ENCODE data around the gene SULT1A1. TPM values are rescaled to one million over a fixed set of nuclear protein-coding genes. Genes with fewer than 3 reads are reported as not detected.

Gene SULT1A1
- total and polyA plus RNA-seq, 2 of the 8 experiments (the other 6 are each of a cell fraction or from before 2014, with no cell fraction given) = 2.1 to 4.0 TPM

Other genes with a start within 250 kb of the SULT1A1 start
- gene NPIPB6, start 246.5 kb downstream of the SULT1A1 start, total RNA-seq (2021; fragmentation: NEBNext Ultra II Directional; extraction: Animal tissue kit (Norgen Biotek cat#: 25700)) = 1.9 TPM in 2 replicates
- gene NPIPB6, start 246.5 kb downstream of the SULT1A1 start, polyA plus RNA-seq (2011; rRNA removed) = 0.69 and 0.83 TPM in 2 replicates
- not detected in 2 replicates for gene EIF3CL, start 206.2 kb downstream of the SULT1A1 start, total RNA-seq (2021; fragmentation: NEBNext Ultra II Directional; extraction: Animal tissue kit (Norgen Biotek cat#: 25700))
- 208 and 210 TPM in 2 replicates for gene EIF3CL, start 206.2 kb downstream of the SULT1A1 start, polyA plus RNA-seq (2011; rRNA removed)
- not detected in 2 replicates for gene NPIPB7, start 137.7 kb downstream of the SULT1A1 start, total RNA-seq (2021; fragmentation: NEBNext Ultra II Directional; extraction: Animal tissue kit (Norgen Biotek cat#: 25700))
- 0.51 and 0.58 TPM in 2 replicates for gene NPIPB7, start 137.7 kb downstream of the SULT1A1 start, polyA plus RNA-seq (2011; rRNA removed)
- gene CLN3, start 118.0 kb downstream of the SULT1A1 start, total RNA-seq (2021; fragmentation: NEBNext Ultra II Directional; extraction: Animal tissue kit (Norgen Biotek cat#: 25700)) = 22.9 and 24.3 TPM in 2 replicates
- 44.3 and 44.5 TPM in 2 replicates for gene CLN3, start 118.0 kb downstream of the SULT1A1 start, polyA plus RNA-seq (2011; rRNA removed)
- not detected in 2 replicates for gene APOBR, start 115.4 kb downstream of the SULT1A1 start, total RNA-seq (2021; fragmentation: NEBNext Ultra II Directional; extraction: Animal tissue kit (Norgen Biotek cat#: 25700))
- gene APOBR, start 115.4 kb downstream of the SULT1A1 start, polyA plus RNA-seq (2011; rRNA removed) = not detected in 2 replicates
- not detected in 2 replicates for gene IL27, start 103.2 kb downstream of the SULT1A1 start, total RNA-seq (2021; fragmentation: NEBNext Ultra II Directional; extraction: Animal tissue kit (Norgen Biotek cat#: 25700))
- gene IL27, start 103.2 kb downstream of the SULT1A1 start, polyA plus RNA-seq (2011; rRNA removed) = not detected in 2 replicates
- gene NUPR1, start 71.1 kb downstream of the SULT1A1 start, total RNA-seq (2021; fragmentation: NEBNext Ultra II Directional; extraction: Animal tissue kit (Norgen Biotek cat#: 25700)) = 0.20 TPM in 1 of 2 replicates, not detected in the other
- gene NUPR1, start 71.1 kb downstream of the SULT1A1 start, polyA plus RNA-seq (2011; rRNA removed) = 0.09 and 0.17 TPM in 2 replicates
- 22.7 and 23.2 TPM in 2 replicates for gene SGF29, start 56.1 kb downstream of the SULT1A1 start, total RNA-seq (2021; fragmentation: NEBNext Ultra II Directional; extraction: Animal tissue kit (Norgen Biotek cat#: 25700))
- gene SGF29, start 56.1 kb downstream of the SULT1A1 start, polyA plus RNA-seq (2011; rRNA removed) = 3.1 and 5.8 TPM in 2 replicates
- gene SULT1A2, start 13.0 kb downstream of the SULT1A1 start, total RNA-seq (2021; fragmentation: NEBNext Ultra II Directional; extraction: Animal tissue kit (Norgen Biotek cat#: 25700)) = 0.23 and 0.35 TPM in 2 replicates
- gene SULT1A2, start 13.0 kb downstream of the SULT1A1 start, polyA plus RNA-seq (2011; rRNA removed) = 0.29 and 0.44 TPM in 2 replicates
- not detected in 2 replicates for gene NPIPB8, start 28.0 kb upstream of the SULT1A1 start, total RNA-seq (2021; fragmentation: NEBNext Ultra II Directional; extraction: Animal tissue kit (Norgen Biotek cat#: 25700))
- gene NPIPB8, start 28.0 kb upstream of the SULT1A1 start, polyA plus RNA-seq (2011; rRNA removed) = 0.05 and 0.09 TPM in 2 replicates
- gene EIF3C, start 101.4 kb upstream of the SULT1A1 start, total RNA-seq (2021; fragmentation: NEBNext Ultra II Directional; extraction: Animal tissue kit (Norgen Biotek cat#: 25700)) = 1,250 and 1,276 TPM in 2 replicates
- 672 and 1,053 TPM in 2 replicates for gene EIF3C, start 101.4 kb upstream of the SULT1A1 start, polyA plus RNA-seq (2011; rRNA removed)
- 0.96 and 2.4 TPM in 2 replicates for gene NPIPB9, start 141.7 kb upstream of the SULT1A1 start, total RNA-seq (2021; fragmentation: NEBNext Ultra II Directional; extraction: Animal tissue kit (Norgen Biotek cat#: 25700))
- 0.41 and 0.42 TPM in 2 replicates for gene NPIPB9, start 141.7 kb upstream of the SULT1A1 start, polyA plus RNA-seq (2011; rRNA removed)
- gene ATXN2L, start 213.0 kb upstream of the SULT1A1 start, total RNA-seq (2021; fragmentation: NEBNext Ultra II Directional; extraction: Animal tissue kit (Norgen Biotek cat#: 25700)) = 218 and 227 TPM in 2 replicates
- 79.1 and 131 TPM in 2 replicates for gene ATXN2L, start 213.0 kb upstream of the SULT1A1 start, polyA plus RNA-seq (2011; rRNA removed)
- 243 and 249 TPM in 2 replicates for gene TUFM, start 236.3 kb upstream of the SULT1A1 start, total RNA-seq (2021; fragmentation: NEBNext Ultra II Directional; extraction: Animal tissue kit (Norgen Biotek cat#: 25700))
- 216 and 283 TPM in 2 replicates for gene TUFM, start 236.3 kb upstream of the SULT1A1 start, polyA plus RNA-seq (2011; rRNA removed)

Data from H1 (cell line).